ENCODE measurements around the gene WAPL.
A peak's percentile ranks its signal among the peaks of the same experiment; 100 is the strongest.

- TF ChIP-seq POLR2A (IDR thresholded peaks at IDR 0.05; ENCODE audit: low read length) (peak; percentile 84), GATA1 (IDR thresholded peaks at IDR 0.05; ENCODE audit: low read depth, low read length) (no peak)
These were observed at the start of gene WAPL for GRCh38 chr10:86521678-86522509.
